Neural crest cell (in vitro differentiated cells): ENCODE data around the gene CFAP58. TPM values are rescaled to one million over a fixed set of nuclear protein-coding genes. Genes with fewer than 3 reads are reported as not detected.
A peak's percentile ranks its signal among the peaks of the same experiment; 100 is the strongest.

Source experiments
- DNase-seq: peaks from one replicate; pipeline ENCODE4 v3.0.0; 2021; ENCODE audit warnings: low read depth, mixed read lengths, low spot score
- H3K27ac Mint-ChIP-seq: one replicate; pipeline ENCODE4 v1.8.0; 2021; ENCODE audit warnings: mild to moderate bottlenecking, mixed read lengths; ENCODE audit not compliant: unreplicated experiment
- H3K27me3 Mint-ChIP-seq: 2 replicates; pipeline ENCODE4 v1.8.0; 2021; ENCODE audit warnings: low read depth, mild to moderate bottlenecking, mixed read lengths
- H3K36me3 Mint-ChIP-seq: 2 replicates; pipeline ENCODE4 v1.8.0; 2021; ENCODE audit warnings: low read depth, mild to moderate bottlenecking, mixed read lengths
- H3K4me1 Mint-ChIP-seq: 2 replicates; pipeline ENCODE4 v1.8.0; 2021; ENCODE audit warnings: mixed read lengths
- H3K4me3 Mint-ChIP-seq: one replicate; pipeline ENCODE4 v1.8.0; 2021; ENCODE audit warnings: mild to moderate bottlenecking, mixed read lengths
- H3K9me3 Mint-ChIP-seq: 2 replicates; pipeline ENCODE4 v1.8.0; 2021; ENCODE audit warnings: mixed read lengths
- CTCF ChIP-seq: fragments of 200-600 bp; sonication (generic); conservative IDR thresholded peaks from 2 replicates; pipeline ENCODE4 v1.5.0; 2021; ENCODE audit warnings: antibody characterized with exemption, mild to moderate bottlenecking
- total RNA-seq: library from RNA; stranded (reverse); gene quantifications from 2 replicates; pipeline ENCODE4 v1.2.1, GENCODE V29; 2021

The CFAP58 gene
- total RNA-seq, 1 donor from 2014 or later: 0.44 TPM

GRCh38 chr10:104316321-104317099, 37.1 kb upstream of the CFAP58 start:
- Mint-ChIP-seq H3K27me3 (peaks cover 36% of the 10 kb centered on the region), H3K36me3 (no peaks in the 10 kb centered on the region), H3K9me3 (no peaks in the 10 kb centered on the region), H3K27ac (no peak overlapping the region), H3K4me1 (peaks cover 14% of the 10 kb centered on the region), H3K4me3 (no peak overlapping the region)
- DNase-seq: no peak
- no peak for TF ChIP-seq CTCF

GRCh38 chr10:104317269-104317710, 36.3 kb upstream of the CFAP58 start:
- no peak for DNase-seq
- no peak overlapping the region for H3K27ac Mint-ChIP-seq
- H3K27me3 Mint-ChIP-seq: peaks cover 44% of the 10 kb centered on the region
- no peak overlapping the region for H3K4me3 Mint-ChIP-seq
- H3K36me3 Mint-ChIP-seq: no peaks in the 10 kb centered on the region
- H3K9me3 Mint-ChIP-seq: no peaks in the 10 kb centered on the region
- no peak for TF ChIP-seq CTCF
- peaks cover 14% of the 10 kb centered on the region for H3K4me1 Mint-ChIP-seq

GRCh38 chr10:104317726-104318299, 35.8 kb upstream of the CFAP58 start:
- Mint-ChIP-seq H3K9me3 (no peaks in the 10 kb centered on the region), H3K4me3 (no peak overlapping the region), H3K27me3 (peaks cover 49% of the 10 kb centered on the region), H3K36me3 (no peaks in the 10 kb centered on the region), H3K4me1 (peaks cover 14% of the 10 kb centered on the region), H3K27ac (no peak overlapping the region)
- DNase-seq: no peak
- no peak for TF ChIP-seq CTCF

GRCh38 chr10:104318326-104318725, 35.3 kb upstream of the CFAP58 start:
- Mint-ChIP-seq H3K27me3 (peaks cover 54% of the 10 kb centered on the region), H3K36me3 (no peaks in the 10 kb centered on the region), H3K9me3 (no peaks in the 10 kb centered on the region), H3K27ac (no peak overlapping the region), H3K4me3 (no peak overlapping the region), H3K4me1 (peaks cover 14% of the 10 kb centered on the region)
- no peak for TF ChIP-seq CTCF
- no peak for DNase-seq

GRCh38 chr10:104318810-104319741, 34.6 kb upstream of the CFAP58 start:
- no peak for DNase-seq
- Mint-ChIP-seq H3K4me1 (peaks cover 14% of the 10 kb centered on the region), H3K9me3 (no peaks in the 10 kb centered on the region), H3K27me3 (peaks cover 62% of the 10 kb centered on the region), H3K36me3 (no peaks in the 10 kb centered on the region), H3K4me3 (no peak overlapping the region), H3K27ac (peak overlapping the region; percentile 35)
- TF ChIP-seq CTCF: no peak
